Activated CD4-positive, alpha-beta T cell treated with anti-CD3 and anti-CD28 coated beads, Interleukin-2, amount 50 U/mL, for 48 hours (primary cell): ENCODE measurements around the gene SORCS2.
A peak's percentile ranks its signal among the peaks of the same experiment; 100 is the strongest.

ENCODE experiments used
- DNase-seq, 2 experiments: peaks; one replicate each; pipeline ENCODE4 v3.0.0-alpha.2; 2020

SORCS2 gene

GRCh38 chr4:7224878-7225533, 32.7 kb downstream of the SORCS2 start:
- no peak for DNase-seq

- DNase-seq, result no peak
Observed at GRCh38 chr4:7226439-7226838, 34.1 kb downstream of the SORCS2 start.

GRCh38 chr4:7227008-7227407, 34.7 kb downstream of the SORCS2 start:
- DNase-seq, result no peak

- DNase-seq, result no peak
Observed at GRCh38 chr4:7228734-7229133, 36.4 kb downstream of the SORCS2 start.

GRCh38 chr4:7232061-7232650, 39.8 kb downstream of the SORCS2 start:
- no peak for DNase-seq

GRCh38 chr4:7233006-7233580, 40.8 kb downstream of the SORCS2 start:
- DNase-seq, result no peak

GRCh38 chr4:7233601-7234000, 41.3 kb downstream of the SORCS2 start:
- no peak for DNase-seq

- DNase-seq, result no peak
Observed at GRCh38 chr4:7234355-7235029, 42.2 kb downstream of the SORCS2 start.

- DNase-seq, result no peak
Observed at GRCh38 chr4:7235030-7235380, 42.7 kb downstream of the SORCS2 start.

GRCh38 chr4:7236847-7237246, 44.5 kb downstream of the SORCS2 start:
- DNase-seq, result no peak

- DNase-seq, result no peak
Observed at GRCh38 chr4:7237873-7238272, 45.5 kb downstream of the SORCS2 start.

GRCh38 chr4:7238300-7238960, 46.1 kb downstream of the SORCS2 start:
- peak; percentile 3 to 9 for DNase-seq

- no peak for DNase-seq
Observed at GRCh38 chr4:7239101-7239820, 46.9 kb downstream of the SORCS2 start.

- DNase-seq, result no peak
Observed at GRCh38 chr4:7239844-7240243, 47.5 kb downstream of the SORCS2 start.

GRCh38 chr4:7240306-7240705, 48.0 kb downstream of the SORCS2 start:
- DNase-seq, result no peak

GRCh38 chr4:7241597-7242125, 49.3 kb downstream of the SORCS2 start:
- DNase-seq, result no peak

GRCh38 chr4:7242766-7243165, 50.4 kb downstream of the SORCS2 start:
- no peak for DNase-seq

GRCh38 chr4:7243609-7244330, 51.4 kb downstream of the SORCS2 start:
- no peak for DNase-seq

- no peak for DNase-seq
Observed at GRCh38 chr4:7244331-7244665, 52.0 kb downstream of the SORCS2 start.

- DNase-seq, result no peak
Observed at GRCh38 chr4:7244751-7245320, 52.5 kb downstream of the SORCS2 start.

- no peak for DNase-seq
Observed at GRCh38 chr4:7247521-7247920, 55.2 kb downstream of the SORCS2 start.

GRCh38 chr4:7247946-7248345, 55.6 kb downstream of the SORCS2 start:
- no peak for DNase-seq
